ENCODE data around the gene RNASE7.

DNA sequence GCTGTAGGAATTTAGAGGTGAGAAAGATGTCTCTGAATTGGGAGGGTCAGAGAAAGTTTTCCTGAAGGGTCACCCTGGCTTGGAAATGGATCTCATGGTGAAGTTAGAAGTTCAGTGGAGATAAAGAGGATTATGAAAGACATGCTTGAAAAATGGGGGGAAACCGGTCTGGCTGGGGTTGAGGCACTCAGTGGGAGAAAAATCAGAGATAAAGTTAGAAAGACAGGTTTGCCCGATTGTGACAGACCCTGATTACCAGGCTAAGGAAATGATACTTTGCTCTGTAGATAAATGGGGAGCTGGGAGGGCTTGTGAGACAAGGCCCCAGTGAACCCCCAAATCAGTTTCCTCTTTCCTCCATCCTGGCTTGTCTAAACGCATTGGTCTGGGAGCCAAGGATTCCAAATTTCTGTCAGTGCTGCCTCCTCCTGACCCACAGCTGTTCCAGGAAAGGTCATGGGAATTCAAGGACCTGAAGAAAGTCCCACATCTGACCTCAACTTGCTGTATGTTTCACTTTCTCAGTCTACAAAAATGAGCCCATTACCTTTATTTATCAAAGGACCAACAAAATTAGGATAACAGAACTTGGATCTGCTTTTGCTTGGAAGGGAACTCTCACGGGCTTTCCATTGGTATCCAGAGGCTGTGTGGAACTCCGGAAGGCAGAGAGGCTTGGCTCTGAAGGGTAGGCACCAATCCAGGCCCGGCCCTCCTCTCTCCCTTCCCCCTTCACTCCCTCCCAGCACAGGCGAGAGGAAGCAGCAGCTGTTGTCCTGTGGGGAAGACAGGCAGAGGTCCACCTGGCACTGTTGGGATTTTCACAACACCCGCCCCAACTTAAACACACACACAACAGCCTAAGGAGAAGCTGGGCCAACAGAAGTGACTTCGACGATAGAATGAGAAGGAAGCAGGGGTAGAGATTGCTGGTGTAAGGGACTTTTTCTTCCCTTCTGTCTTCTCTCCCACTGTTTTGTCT, 3.4 kb upstream of the RNASE7 start:
- TF ChIP-seq, protein P1, sequence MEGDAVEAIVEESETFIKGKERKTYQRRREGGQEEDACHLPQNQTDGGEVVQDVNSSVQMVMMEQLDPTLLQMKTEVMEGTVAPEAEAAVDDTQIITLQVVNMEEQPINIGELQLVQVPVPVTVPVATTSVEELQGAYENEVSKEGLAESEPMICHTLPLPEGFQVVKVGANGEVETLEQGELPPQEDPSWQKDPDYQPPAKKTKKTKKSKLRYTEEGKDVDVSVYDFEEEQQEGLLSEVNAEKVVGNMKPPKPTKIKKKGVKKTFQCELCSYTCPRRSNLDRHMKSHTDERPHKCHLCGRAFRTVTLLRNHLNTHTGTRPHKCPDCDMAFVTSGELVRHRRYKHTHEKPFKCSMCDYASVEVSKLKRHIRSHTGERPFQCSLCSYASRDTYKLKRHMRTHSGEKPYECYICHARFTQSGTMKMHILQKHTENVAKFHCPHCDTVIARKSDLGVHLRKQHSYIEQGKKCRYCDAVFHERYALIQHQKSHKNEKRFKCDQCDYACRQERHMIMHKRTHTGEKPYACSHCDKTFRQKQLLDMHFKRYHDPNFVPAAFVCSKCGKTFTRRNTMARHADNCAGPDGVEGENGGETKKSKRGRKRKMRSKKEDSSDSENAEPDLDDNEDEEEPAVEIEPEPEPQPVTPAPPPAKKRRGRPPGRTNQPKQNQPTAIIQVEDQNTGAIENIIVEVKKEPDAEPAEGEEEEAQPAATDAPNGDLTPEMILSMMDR (conservative IDR thresholded peaks at IDR 0.05; ENCODE audit: low read depth, low read length) = no peak
- no peak for TF ChIP-seq EZH2 (IDR thresholded peaks at IDR 0.05; ENCODE audit: low read length, unreplicated experiment)
- no peak for TF ChIP-seq EZH2phosphoT487 (IDR thresholded peaks at IDR 0.05; ENCODE audit: borderline replicate concordance, low read length)
